ENCODE measurements around the gene SCMH1. TPM values are rescaled to one million over a fixed set of nuclear protein-coding genes. Genes with fewer than 3 reads are reported as not detected.

SCMH1 gene
- total RNA-seq, 1 experiment from 2014 or later = 39.5 TPM

DNA sequence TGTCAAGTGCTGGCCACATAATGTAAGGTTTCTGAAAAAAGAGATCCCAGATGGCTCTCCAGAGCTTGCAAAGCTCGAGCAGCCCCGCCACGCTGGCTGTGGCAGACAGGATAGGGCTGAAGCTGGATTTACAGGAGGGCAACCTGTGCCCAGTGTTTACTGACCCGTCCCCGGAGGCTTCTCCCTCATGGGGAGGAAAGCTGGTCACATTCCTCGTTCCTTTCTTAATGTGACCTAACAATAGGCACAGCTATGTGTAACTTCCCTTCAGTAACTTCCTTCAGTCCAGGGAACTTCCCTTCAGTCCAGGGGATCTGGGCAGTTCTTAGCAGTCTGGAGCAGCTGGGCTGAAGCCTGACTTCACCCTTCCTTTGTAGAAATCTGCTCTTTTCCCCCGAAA lies 228.3 kb downstream of the SCMH1 start:
- Histone ChIP-seq H3K9me3 (ENCODE audit: insufficient read depth, low read depth) (no peaks in the 10 kb centered on the region), H3K36me3 (ENCODE audit: low read depth) (peaks cover 22% of the 10 kb centered on the region; the same call in 1 of the 2 replicates), H3K4me1 (replicated peaks; ENCODE audit: insufficient read depth) (no peaks in the 10 kb centered on the region), H3K4me2 (no peak overlapping the region), H3K79me2 (ENCODE audit: low read depth) (no peaks in the 10 kb centered on the region), H4K20me1 (ENCODE audit: insufficient read depth) (peaks cover 8% of the 10 kb centered on the region; the same call in 1 of the 2 replicates), H3K4me3 (no peak overlapping the region), H2AFZ (no peak overlapping the region), H3K9me2 (ENCODE audit: insufficient read depth) (no peaks in the 10 kb centered on the region), H3F3A (ENCODE audit: insufficient read depth, low read depth) (peaks cover 3% of the 10 kb centered on the region; the same call in 1 of the 2 replicates), H3K27ac (no peak overlapping the region), H3K27me3 (ENCODE audit: insufficient read depth, low read depth) (no peaks in the 10 kb centered on the region)
- POLR2A ChIA-PET (ENCODE audit: unreplicated experiment) = interaction anchor here (0.6 kb wide), 1 partner anchor 88 kb away, joined by 5 read pairs; no protein-coding TSS in a partner anchor
- CTCF ChIA-PET = no interaction called here
- DNase-seq = no peak
- TF ChIP-seq, protein P1, sequence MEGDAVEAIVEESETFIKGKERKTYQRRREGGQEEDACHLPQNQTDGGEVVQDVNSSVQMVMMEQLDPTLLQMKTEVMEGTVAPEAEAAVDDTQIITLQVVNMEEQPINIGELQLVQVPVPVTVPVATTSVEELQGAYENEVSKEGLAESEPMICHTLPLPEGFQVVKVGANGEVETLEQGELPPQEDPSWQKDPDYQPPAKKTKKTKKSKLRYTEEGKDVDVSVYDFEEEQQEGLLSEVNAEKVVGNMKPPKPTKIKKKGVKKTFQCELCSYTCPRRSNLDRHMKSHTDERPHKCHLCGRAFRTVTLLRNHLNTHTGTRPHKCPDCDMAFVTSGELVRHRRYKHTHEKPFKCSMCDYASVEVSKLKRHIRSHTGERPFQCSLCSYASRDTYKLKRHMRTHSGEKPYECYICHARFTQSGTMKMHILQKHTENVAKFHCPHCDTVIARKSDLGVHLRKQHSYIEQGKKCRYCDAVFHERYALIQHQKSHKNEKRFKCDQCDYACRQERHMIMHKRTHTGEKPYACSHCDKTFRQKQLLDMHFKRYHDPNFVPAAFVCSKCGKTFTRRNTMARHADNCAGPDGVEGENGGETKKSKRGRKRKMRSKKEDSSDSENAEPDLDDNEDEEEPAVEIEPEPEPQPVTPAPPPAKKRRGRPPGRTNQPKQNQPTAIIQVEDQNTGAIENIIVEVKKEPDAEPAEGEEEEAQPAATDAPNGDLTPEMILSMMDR (conservative IDR thresholded peaks at IDR 0.05) = no peak
- TF ChIP-seq EZH2 (IDR thresholded peaks at IDR 0.05; ENCODE audit: low read depth) = no peak
- BruUV-seq (replicated peaks) = no TSS peak
- intact Hi-C loops (cut with micrococcal nuclease; ENCODE audit: unreplicated experiment) = no loop called here

DNA sequence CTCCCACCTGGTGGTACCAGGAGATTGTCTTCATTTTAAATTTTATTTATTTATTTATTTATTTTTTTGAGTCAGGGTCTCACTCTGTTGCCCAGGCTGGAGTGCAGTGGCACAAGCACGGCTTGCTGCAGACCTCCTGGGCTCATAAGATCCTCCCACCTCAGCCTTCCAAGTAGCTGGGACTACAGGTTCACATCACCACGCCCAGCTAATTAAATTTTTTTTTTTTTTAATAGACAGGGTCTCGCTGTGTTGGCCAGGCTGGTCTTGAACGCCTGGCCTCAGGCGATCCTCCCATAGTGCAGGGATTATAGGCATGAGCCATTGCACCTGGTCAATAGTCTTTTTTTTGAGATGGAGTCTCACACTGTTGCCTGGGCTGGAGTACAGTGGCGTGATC lies 229.1 kb downstream of the SCMH1 start:
- BruUV-seq (replicated peaks) = no TSS peak
- Histone ChIP-seq H3K9me3 (ENCODE audit: insufficient read depth, low read depth) (no peaks in the 10 kb centered on the region), H4K20me1 (ENCODE audit: insufficient read depth) (peaks cover 8% of the 10 kb centered on the region), H2AFZ (no peak overlapping the region), H3K4me2 (no peak overlapping the region), H3K36me3 (ENCODE audit: low read depth) (peaks cover 30% of the 10 kb centered on the region; the same call in 1 of the 2 replicates), H3K9me2 (ENCODE audit: insufficient read depth) (no peaks in the 10 kb centered on the region), H3K79me2 (ENCODE audit: low read depth) (no peaks in the 10 kb centered on the region), H3K4me3 (no peak overlapping the region), H3K27ac (no peak overlapping the region), H3K4me1 (replicated peaks; ENCODE audit: insufficient read depth) (no peaks in the 10 kb centered on the region), H3K27me3 (ENCODE audit: insufficient read depth, low read depth) (no peaks in the 10 kb centered on the region), H3F3A (ENCODE audit: insufficient read depth, low read depth) (peaks cover 8% of the 10 kb centered on the region; the same call in 1 of the 2 replicates)
- ChIA-PET POLR2A (ENCODE audit: unreplicated experiment) (no interaction called here), CTCF (no interaction called here)
- intact Hi-C loops (cut with micrococcal nuclease; ENCODE audit: unreplicated experiment) = no loop called here
- TF ChIP-seq EZH2 (IDR thresholded peaks at IDR 0.05; ENCODE audit: low read depth) = no peak
- TF ChIP-seq, protein P1 (conservative IDR thresholded peaks at IDR 0.05) = no peak
- DNase-seq = no peak

DNA sequence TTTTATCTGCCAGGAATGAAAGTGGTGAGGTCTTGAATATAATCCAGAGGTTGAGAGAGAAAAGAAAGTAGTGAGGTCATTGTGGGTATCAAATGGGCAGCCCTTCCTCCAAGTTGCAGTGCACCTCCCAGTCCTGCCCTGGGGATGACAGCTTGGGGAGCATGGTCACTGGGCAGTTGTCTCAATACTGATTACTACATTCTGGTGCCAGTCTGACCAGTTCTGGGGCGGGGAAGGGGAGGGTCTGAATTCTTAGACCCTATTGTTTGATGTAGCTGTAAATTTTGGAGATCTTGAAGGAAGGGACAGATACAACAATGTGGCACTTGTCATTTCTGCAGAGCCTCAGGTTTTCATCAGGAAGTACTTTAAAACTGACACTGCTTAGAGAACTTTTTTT lies 231.8 kb downstream of the SCMH1 start:
- H3K9me3 ChIP-seq (ENCODE audit: insufficient read depth, low read depth) = no peaks in the 10 kb centered on the region
- ChIA-PET CTCF (no interaction called here), POLR2A (ENCODE audit: unreplicated experiment) (no interaction called here)
- H4K20me1 ChIP-seq (ENCODE audit: insufficient read depth) = peaks cover 8% of the 10 kb centered on the region
- H3K9me2 ChIP-seq (ENCODE audit: insufficient read depth) = no peaks in the 10 kb centered on the region
- DNase-seq = no peak
- no peaks in the 10 kb centered on the region for H3K4me1 ChIP-seq (replicated peaks; ENCODE audit: insufficient read depth)
- H3K27ac ChIP-seq = no peak overlapping the region
- H3K79me2 ChIP-seq (ENCODE audit: low read depth) = no peaks in the 10 kb centered on the region
- peaks cover 8% of the 10 kb centered on the region; the same call in 1 of the 2 replicates for H3F3A ChIP-seq (ENCODE audit: insufficient read depth, low read depth)
- H3K4me2 ChIP-seq = no peak overlapping the region
- intact Hi-C loops (cut with micrococcal nuclease; ENCODE audit: unreplicated experiment) = no loop called here
- no peak overlapping the region for H2AFZ ChIP-seq
- no peak overlapping the region for H3K4me3 ChIP-seq
- TF ChIP-seq EZH2 (IDR thresholded peaks at IDR 0.05; ENCODE audit: low read depth) = no peak
- TF ChIP-seq, protein P1 (conservative IDR thresholded peaks at IDR 0.05) = no peak
- no peaks in the 10 kb centered on the region for H3K27me3 ChIP-seq (ENCODE audit: insufficient read depth, low read depth)
- peaks cover 40% of the 10 kb centered on the region; the same call in 1 of the 2 replicates for H3K36me3 ChIP-seq (ENCODE audit: low read depth)
- BruUV-seq (replicated peaks) = no TSS peak
